GM20000 (cell line): ENCODE data around the gene UBE2V1.

Experiments used
- DNase-seq: peaks from one replicate; pipeline ENCODE4 v3.0.0; 2012; ENCODE audit warnings: low spot score
- CTCF ChIP-seq: IDR thresholded peaks from 2 replicates; pipeline ENCODE4 v1.5.1; 2012; ENCODE audit warnings: mild to moderate bottlenecking, control low read depth; ENCODE audit errors: extremely low read depth, missing control alignments

The UBE2V1 gene

DNA sequence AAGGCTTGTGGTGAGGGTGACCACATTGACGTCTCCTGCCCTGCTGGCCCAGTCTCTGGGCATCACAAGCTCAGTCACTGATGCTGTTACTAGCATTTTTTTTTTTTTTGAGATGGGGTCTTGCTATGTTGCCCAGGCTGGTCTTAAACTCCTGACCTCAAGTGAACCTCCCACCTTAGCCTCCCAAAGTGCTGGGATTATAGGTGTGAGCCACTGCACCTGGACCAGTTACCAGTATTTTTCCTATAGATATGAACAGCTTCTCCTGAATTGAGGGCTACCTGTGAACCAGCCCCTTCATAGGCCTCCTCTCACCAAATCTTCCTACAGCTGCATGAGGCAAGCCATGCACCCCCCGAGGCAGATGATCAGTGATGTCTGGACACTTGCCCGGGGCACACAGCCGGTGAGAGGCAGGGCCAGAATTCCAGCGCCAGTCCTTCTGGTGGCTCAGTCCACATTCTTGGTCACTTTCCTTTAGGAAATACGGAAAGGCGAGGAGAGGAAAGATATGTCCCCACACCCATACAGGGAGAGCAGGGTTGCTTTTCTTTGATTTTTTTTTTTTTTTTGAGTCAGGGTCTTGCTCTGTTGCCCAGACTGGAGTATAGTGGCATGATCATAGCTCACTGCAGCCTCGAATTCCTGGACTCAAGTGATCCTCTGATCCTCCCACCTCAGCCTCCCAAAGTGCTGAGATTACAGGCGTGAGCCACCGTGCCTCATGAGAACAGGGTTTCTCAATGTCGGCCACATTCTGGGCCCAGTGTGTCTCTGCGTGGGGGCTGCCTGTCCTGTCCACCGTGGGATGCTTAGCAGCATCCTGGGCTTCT is 50.7 kb downstream of the UBE2V1 start:
- DNase-seq = no peak
- TF ChIP-seq CTCF = no peak

GRCh38 chr20:50061151-50062005 is 51.6 kb downstream of the UBE2V1 start:
- DNase-seq = no peak
- TF ChIP-seq CTCF = no peak

- TF ChIP-seq CTCF = no peak
- no peak for DNase-seq
Observed at GRCh38 chr20:50058662-50059402, 54.1 kb downstream of the UBE2V1 start.

DNA sequence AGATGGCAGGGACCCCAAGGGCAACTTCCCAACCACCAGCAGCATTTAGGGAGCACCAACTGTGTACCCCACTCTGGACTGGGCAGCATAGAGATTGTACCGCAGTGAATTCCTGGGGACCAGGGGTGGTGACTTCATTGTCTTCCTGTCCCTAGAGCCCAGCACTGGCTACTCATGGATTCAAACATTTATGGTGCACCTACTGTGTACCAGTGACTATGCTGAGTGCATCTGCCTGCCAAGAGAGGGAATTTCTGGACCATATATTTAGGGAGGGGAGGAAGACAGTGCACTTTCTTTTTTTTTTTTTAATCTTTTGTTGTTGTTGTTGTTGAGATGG is 55.3 kb downstream of the UBE2V1 start:
- TF ChIP-seq CTCF = no peak
- DNase-seq = no peak

DNA sequence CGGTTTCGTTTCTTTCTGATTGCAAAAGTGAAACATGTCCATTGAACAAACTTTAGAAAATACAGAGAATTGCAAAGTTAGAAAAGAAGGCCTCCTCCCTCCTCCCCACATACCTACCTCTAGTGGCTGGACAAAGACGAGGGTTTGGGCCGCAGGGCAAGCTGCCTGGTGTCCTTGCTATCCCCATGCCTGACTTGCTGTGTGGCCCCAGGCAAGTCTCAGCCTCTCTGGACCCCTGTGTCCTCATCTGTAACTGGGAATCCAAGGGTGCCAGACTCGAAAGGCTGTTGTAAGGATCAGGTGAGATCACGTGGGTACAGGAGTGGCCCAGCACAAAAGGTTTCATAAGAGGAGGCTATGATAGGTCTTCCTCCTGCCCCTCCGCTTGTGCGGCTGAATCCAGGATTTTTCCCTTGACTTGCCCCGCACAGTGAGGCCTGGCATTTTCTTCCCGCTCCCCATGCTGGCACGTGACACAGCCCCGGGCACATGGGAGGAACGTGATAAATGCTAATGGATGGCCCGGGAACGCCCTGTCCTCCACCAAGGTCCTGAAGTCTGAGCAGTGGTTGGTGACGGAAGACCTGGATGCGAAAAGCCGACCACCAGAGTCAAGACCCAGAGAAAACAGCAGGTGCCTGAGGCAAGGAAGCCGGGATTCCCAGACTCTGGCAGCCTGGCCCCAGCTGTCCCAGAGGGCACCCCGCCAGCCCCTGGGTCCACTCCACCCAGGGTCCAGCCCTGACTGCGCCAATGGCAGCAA is 55.8 kb downstream of the UBE2V1 start:
- no peak for DNase-seq
- no peak for TF ChIP-seq CTCF

DNA sequence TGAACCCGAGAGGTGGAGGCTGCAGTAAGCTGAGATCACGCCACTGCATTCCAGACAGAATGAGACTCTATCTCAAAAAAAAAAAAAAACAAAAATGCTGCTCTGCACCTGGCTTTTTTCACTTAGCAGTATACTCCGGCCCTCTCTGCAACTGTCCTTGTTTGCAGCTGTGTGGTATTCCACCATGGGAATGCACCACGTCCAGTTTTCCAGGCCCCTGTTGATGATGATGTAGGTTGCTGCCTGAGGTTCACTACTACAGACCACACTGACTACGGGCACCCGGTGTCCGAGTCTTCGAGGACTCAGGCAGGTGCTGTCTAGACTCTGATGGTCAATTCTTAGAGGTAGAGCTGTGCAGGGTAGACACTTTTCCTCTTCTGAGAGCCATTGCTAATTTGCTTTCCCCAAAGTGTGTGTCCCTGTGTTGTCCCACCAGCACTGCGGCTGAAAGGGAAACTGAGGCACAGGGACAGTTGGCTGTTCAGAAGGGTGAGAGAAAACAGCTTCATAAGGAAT is 56.5 kb downstream of the UBE2V1 start:
- no peak for TF ChIP-seq CTCF
- DNase-seq = no peak
